BJ (cell line): Measurements from ENCODE around the gene FABP7. TPM values are rescaled to one million over a fixed set of nuclear protein-coding genes. Genes with fewer than 3 reads are reported as not detected.

Experiments
- CTCF ChIA-PET: fragments of 350-600 bp; formaldehyde crosslinking; extraction: SDS; loops from one replicate; lab custom pipeline; 2021; ENCODE audit warnings: antibody characterized with exemption, inconsistent platforms; lab: Yijun Ruan, JAX
- POLR2A ChIA-PET: fragments of 300-600 bp; sonication (Branson Sonifier 250); formaldehyde crosslinking; extraction: SDS; loops from one replicate; lab custom pipeline; 2021; ENCODE audit warnings: antibody characterized with exemption; lab: Charles Lee
- DNase-seq: peaks from one replicate; pipeline ENCODE4 v3.0.0-alpha.2; 2011; ENCODE audit warnings: low read depth
- H3K27me3 ChIP-seq: 2 replicates; pipeline ENCODE4 v1.6.0; 2011; ENCODE audit warnings: low read length; ENCODE audit not compliant: control insufficient read depth, insufficient read depth
- H3K36me3 ChIP-seq: 2 replicates; pipeline ENCODE4 v1.5.1; 2011; ENCODE audit warnings: low read length; ENCODE audit not compliant: control insufficient read depth, insufficient read depth
- H3K4me3 ChIP-seq: 2 replicates; pipeline ENCODE4 v1.5.1; 2011; ENCODE audit warnings: low read depth, mild to moderate bottlenecking, control low read depth, low read length
- polyA plus RNA-seq: library from polyadenylated mRNA; depleted of rRNA; stranded (reverse); fragments of >200 nt; gene quantifications from 2 replicates; pipeline ENCODE4 v1.2.3, GENCODE V29; 2011
- TF ChIP-seq, protein P1 (sequence below): IDR thresholded peaks from 2 replicates; pipeline ENCODE4 v1.5.1; 2011; ENCODE audit warnings: low read depth, mild to moderate bottlenecking, control low read depth, inconsistent platforms, low read length, moderate library complexity; ENCODE audit not compliant: insufficient read depth

The FABP7 gene
- polyA plus RNA-seq, 1 experiment, result not detected

DNA sequence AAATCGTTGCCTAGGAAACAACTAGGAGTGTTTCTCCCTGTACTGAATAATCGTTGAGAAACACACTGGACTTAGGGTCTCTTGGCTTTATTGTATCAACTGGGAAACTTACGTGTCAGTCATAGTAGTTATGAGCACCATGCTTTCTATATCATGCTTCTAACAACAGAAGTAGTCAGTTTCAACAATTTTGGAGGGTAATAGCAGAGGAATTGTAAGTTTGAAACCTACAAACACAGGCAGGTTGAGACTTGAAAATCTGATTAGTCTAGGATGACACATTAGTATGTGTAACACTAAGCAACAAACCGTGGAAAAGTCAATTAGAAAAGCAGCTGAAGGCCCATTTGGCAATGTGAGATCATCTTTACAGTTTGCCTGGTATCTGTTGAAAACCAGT is 43.9 kb upstream of the FABP7 start:
- Histone ChIP-seq H3K27me3 (no peaks in the 10 kb centered on the region), H3K4me3 (no peak overlapping the region), H3K36me3 (no peaks in the 10 kb centered on the region)
- no peak for DNase-seq
- ChIA-PET POLR2A (no interaction called here), CTCF (interaction anchor here (2.2 kb wide), 1 partner anchor 104 kb away, joined by 9 read pairs; no protein-coding TSS in a partner anchor)
- TF ChIP-seq, protein P1, sequence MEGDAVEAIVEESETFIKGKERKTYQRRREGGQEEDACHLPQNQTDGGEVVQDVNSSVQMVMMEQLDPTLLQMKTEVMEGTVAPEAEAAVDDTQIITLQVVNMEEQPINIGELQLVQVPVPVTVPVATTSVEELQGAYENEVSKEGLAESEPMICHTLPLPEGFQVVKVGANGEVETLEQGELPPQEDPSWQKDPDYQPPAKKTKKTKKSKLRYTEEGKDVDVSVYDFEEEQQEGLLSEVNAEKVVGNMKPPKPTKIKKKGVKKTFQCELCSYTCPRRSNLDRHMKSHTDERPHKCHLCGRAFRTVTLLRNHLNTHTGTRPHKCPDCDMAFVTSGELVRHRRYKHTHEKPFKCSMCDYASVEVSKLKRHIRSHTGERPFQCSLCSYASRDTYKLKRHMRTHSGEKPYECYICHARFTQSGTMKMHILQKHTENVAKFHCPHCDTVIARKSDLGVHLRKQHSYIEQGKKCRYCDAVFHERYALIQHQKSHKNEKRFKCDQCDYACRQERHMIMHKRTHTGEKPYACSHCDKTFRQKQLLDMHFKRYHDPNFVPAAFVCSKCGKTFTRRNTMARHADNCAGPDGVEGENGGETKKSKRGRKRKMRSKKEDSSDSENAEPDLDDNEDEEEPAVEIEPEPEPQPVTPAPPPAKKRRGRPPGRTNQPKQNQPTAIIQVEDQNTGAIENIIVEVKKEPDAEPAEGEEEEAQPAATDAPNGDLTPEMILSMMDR, result no peak

DNA sequence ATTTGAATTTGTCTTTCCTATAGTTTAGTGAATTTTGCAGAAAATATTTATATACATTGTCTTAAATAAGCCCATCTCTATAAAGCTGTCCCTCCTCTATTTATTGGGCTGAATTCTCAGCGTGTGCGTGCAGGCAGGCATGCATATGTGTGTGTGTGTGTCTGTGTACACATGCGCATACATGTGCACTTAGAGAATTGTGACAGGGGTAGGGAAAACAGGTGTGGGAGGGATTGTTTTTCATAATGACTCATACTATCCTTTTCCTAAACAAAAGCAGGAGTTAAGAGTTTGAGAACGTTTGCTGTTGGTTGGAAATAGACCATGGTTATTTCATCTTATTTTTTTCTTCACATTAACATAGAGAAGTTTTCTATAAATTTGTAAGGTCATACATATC is 43.4 kb upstream of the FABP7 start:
- Histone ChIP-seq H3K4me3 (no peak overlapping the region), H3K27me3 (no peaks in the 10 kb centered on the region), H3K36me3 (no peaks in the 10 kb centered on the region)
- TF ChIP-seq, protein P1, result no peak
- DNase-seq, result no peak
- ChIA-PET POLR2A (no interaction called here), CTCF (interaction anchor here (2.2 kb wide), 1 partner anchor 103 kb away, joined by 9 read pairs; no protein-coding TSS in a partner anchor)

- CTCF ChIA-PET, result interaction anchor here (1.6 kb wide), 1 partner anchor 8 kb away, joined by 6 read pairs; no protein-coding TSS in a partner anchor
- no peaks in the 10 kb centered on the region for H3K36me3 ChIP-seq
- no peak for DNase-seq
- no peaks in the 10 kb centered on the region for H3K27me3 ChIP-seq
- H3K4me3 ChIP-seq, result no peak overlapping the region
- TF ChIP-seq, protein P1, result no peak
- POLR2A ChIA-PET, result no interaction called here
Observed at GRCh38 chr6:122736616-122737015, 42.9 kb upstream of the FABP7 start.

GRCh38 chr6:122740091-122740490 is 39.4 kb upstream of the FABP7 start:
- ChIA-PET POLR2A (no interaction called here), CTCF (interaction anchor here (0.8 to 10.2 kb wide), 5 partner anchors 9 to 106 kb away, joined by 3 to 79 read pairs (median 6); no protein-coding TSS in a partner anchor)
- Histone ChIP-seq H3K4me3 (no peak overlapping the region), H3K27me3 (no peaks in the 10 kb centered on the region), H3K36me3 (no peaks in the 10 kb centered on the region)
- TF ChIP-seq, protein P1, result no peak
- no peak for DNase-seq

- no peaks in the 10 kb centered on the region for H3K36me3 ChIP-seq
- H3K4me3 ChIP-seq, result no peak overlapping the region
- ChIA-PET POLR2A (no interaction called here), CTCF (interaction anchor here (1.3 to 10.2 kb wide), 4 partner anchors 10 to 105 kb away, joined by 5 to 79 read pairs (median 15); no protein-coding TSS in a partner anchor)
- TF ChIP-seq, protein P1, result no peak
- no peaks in the 10 kb centered on the region for H3K27me3 ChIP-seq
- no peak for DNase-seq
Observed at GRCh38 chr6:122740936-122741335, 38.6 kb upstream of the FABP7 start.
